ENCODE measurements around the gene MPZL2. TPM values are rescaled to one million over a fixed set of nuclear protein-coding genes. Genes with fewer than 3 reads are reported as not detected.

MPZL2 gene
- total and polyA plus RNA-seq, 2 donors from 2014 or later = 16.8 to 111 TPM

GRCh38 chr11:118241764-118242098 is 22.4 kb downstream of the MPZL2 start:
- intact Hi-C loops (cut with DNase I) = no loop called here
- Histone ChIP-seq H3K4me3 (ENCODE audit: low read length in 3 of 3) (no peak overlapping the region), H3K4me1 (ENCODE audit: control insufficient read depth in 2 of 3, insufficient read depth in 2 of 3, low read depth in 1 of 3, low read length in 3 of 3) (no peaks in the 10 kb centered on the region), H3K27ac (ENCODE audit: low read depth in 2 of 2, low read length in 2 of 2) (peak overlapping the region in 1 of 2 donors; percentile 32), H3K27me3 (ENCODE audit: control insufficient read depth, insufficient read depth, low read length) (no peaks in the 10 kb centered on the region), H3K9me3 (ENCODE audit: control insufficient read depth in 2 of 3, insufficient read depth in 1 of 3, low read length in 3 of 3) (no peaks in the 10 kb centered on the region), H3K36me3 (ENCODE audit: control insufficient read depth in 2 of 3, insufficient read depth in 3 of 3, low read length in 3 of 3) (no peaks in the 10 kb centered on the region), H3K9ac (ENCODE audit: low read length in 3 of 3) (no peak overlapping the region)
- no peak for TF ChIP-seq CTCF (IDR thresholded peaks at IDR 0.05; ENCODE audit: borderline replicate concordance, extremely low read depth, insufficient read depth)
- FAIRE-seq (no peak), DNase-seq (no peak)

GRCh38 chr11:118240999-118241763 is 22.9 kb downstream of the MPZL2 start:
- no peak overlapping the region for H3K9ac ChIP-seq (ENCODE audit: low read length in 3 of 3)
- H3K27ac ChIP-seq (ENCODE audit: low read depth in 2 of 2, low read length in 2 of 2) = peak overlapping the region; percentile 32 to 66
- intact Hi-C loops (cut with DNase I) = no loop called here
- no peaks in the 10 kb centered on the region for H3K27me3 ChIP-seq (ENCODE audit: control insufficient read depth, insufficient read depth, low read length)
- FAIRE-seq (no peak), DNase-seq (peak in 1 of 5 donors; percentile 36)
- no peak overlapping the region for H3K4me3 ChIP-seq (ENCODE audit: low read length in 3 of 3)
- no peaks in the 10 kb centered on the region for H3K36me3 ChIP-seq (ENCODE audit: control insufficient read depth in 2 of 3, insufficient read depth in 3 of 3, low read length in 3 of 3)
- no peak for TF ChIP-seq CTCF (IDR thresholded peaks at IDR 0.05; ENCODE audit: borderline replicate concordance, extremely low read depth, insufficient read depth)
- no peaks in the 10 kb centered on the region for H3K9me3 ChIP-seq (ENCODE audit: control insufficient read depth in 2 of 3, insufficient read depth in 1 of 3, low read length in 3 of 3)
- no peaks in the 10 kb centered on the region for H3K4me1 ChIP-seq (ENCODE audit: control insufficient read depth in 2 of 3, insufficient read depth in 2 of 3, low read depth in 1 of 3, low read length in 3 of 3)

- no peaks in the 10 kb centered on the region for H3K4me1 ChIP-seq (ENCODE audit: control insufficient read depth in 2 of 3, insufficient read depth in 2 of 3, low read depth in 1 of 3, low read length in 3 of 3)
Observed at GRCh38 chr11:118239509-118240205, 24.4 kb downstream of the MPZL2 start.

More at GRCh38 chr11:118239509-118240205, 24.4 kb downstream of the MPZL2 start:
- Histone ChIP-seq H3K9me3 (ENCODE audit: control insufficient read depth in 2 of 3, insufficient read depth in 1 of 3, low read length in 3 of 3) (no peaks in the 10 kb centered on the region), H3K36me3 (ENCODE audit: control insufficient read depth in 2 of 3, insufficient read depth in 3 of 3, low read length in 3 of 3) (no peaks in the 10 kb centered on the region), H3K27ac (ENCODE audit: low read depth in 2 of 2, low read length in 2 of 2) (peak overlapping the region in 1 of 2 donors; percentile 14), H3K27me3 (ENCODE audit: control insufficient read depth, insufficient read depth, low read length) (no peaks in the 10 kb centered on the region), H3K4me3 (ENCODE audit: low read length in 3 of 3) (no peak overlapping the region), H3K9ac (ENCODE audit: low read length in 3 of 3) (no peak overlapping the region)
- intact Hi-C loops (cut with DNase I) = no loop called here
- FAIRE-seq (no peak), DNase-seq (no peak)
- TF ChIP-seq CTCF (IDR thresholded peaks at IDR 0.05; ENCODE audit: borderline replicate concordance, extremely low read depth, insufficient read depth) = no peak

All from kidney (tissue), 14 donors.